AG09309 (cell line): ENCODE data around the gene DENND1A.

ENCODE experiments used
- DNase-seq: peaks from one replicate; pipeline ENCODE4 v3.0.0-alpha.2; 2010; ENCODE audit warnings: low read depth
- H3K4me3 ChIP-seq: 2 replicates; pipeline ENCODE4 v1.5.1; 2011; ENCODE audit warnings: mild to moderate bottlenecking, low read depth, low read length, moderate library complexity; ENCODE audit not compliant: control insufficient read depth
- TF ChIP-seq, protein P1 (sequence below): IDR thresholded peaks from 2 replicates; pipeline ENCODE4 v1.5.1; 2011; ENCODE audit warnings: mild to moderate bottlenecking, low read depth, low read length, inconsistent platforms; ENCODE audit not compliant: insufficient read depth, control insufficient read depth; ENCODE audit errors: missing control alignments

DENND1A gene

GRCh38 chr9:123607479-123607878 is 322.4 kb downstream of the DENND1A start:
- H3K4me3 ChIP-seq, result no peak overlapping the region

DNA sequence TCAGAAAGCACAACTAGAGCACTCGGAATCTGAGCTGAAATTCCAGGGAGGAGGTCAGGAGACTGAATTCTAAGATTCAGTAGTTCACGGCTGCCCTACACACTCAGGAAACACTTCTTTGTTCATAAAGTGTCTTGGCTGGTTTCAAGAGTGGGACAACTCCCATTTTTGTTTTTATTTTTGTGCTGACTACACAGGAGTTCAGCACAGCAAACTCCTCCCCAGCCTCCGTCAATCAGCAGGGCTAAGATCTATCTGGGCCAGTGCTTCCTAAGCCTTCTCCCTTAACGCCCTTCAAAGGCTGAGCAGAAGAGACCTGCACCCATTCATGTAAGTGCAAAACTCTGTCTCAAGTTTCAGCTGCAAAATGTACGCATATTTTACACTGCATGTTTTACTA is 323.8 kb downstream of the DENND1A start:
- TF ChIP-seq, protein P1, sequence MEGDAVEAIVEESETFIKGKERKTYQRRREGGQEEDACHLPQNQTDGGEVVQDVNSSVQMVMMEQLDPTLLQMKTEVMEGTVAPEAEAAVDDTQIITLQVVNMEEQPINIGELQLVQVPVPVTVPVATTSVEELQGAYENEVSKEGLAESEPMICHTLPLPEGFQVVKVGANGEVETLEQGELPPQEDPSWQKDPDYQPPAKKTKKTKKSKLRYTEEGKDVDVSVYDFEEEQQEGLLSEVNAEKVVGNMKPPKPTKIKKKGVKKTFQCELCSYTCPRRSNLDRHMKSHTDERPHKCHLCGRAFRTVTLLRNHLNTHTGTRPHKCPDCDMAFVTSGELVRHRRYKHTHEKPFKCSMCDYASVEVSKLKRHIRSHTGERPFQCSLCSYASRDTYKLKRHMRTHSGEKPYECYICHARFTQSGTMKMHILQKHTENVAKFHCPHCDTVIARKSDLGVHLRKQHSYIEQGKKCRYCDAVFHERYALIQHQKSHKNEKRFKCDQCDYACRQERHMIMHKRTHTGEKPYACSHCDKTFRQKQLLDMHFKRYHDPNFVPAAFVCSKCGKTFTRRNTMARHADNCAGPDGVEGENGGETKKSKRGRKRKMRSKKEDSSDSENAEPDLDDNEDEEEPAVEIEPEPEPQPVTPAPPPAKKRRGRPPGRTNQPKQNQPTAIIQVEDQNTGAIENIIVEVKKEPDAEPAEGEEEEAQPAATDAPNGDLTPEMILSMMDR, result no peak
- DNase-seq, result no peak
- H3K4me3 ChIP-seq, result no peak overlapping the region

More at GRCh38 chr9:123607479-123607878, 322.4 kb downstream of the DENND1A start:
- TF ChIP-seq, protein P1, result no peak
- DNase-seq, result no peak

- no peak overlapping the region for H3K4me3 ChIP-seq
- no peak for DNase-seq
- TF ChIP-seq, protein P1, result no peak
Measured at GRCh38 chr9:123605286-123605685, 324.6 kb downstream of the DENND1A start.

GRCh38 chr9:123604861-123605260 is 325.1 kb downstream of the DENND1A start:
- TF ChIP-seq, protein P1, result no peak
- no peak overlapping the region for H3K4me3 ChIP-seq
- DNase-seq, result no peak

DNA sequence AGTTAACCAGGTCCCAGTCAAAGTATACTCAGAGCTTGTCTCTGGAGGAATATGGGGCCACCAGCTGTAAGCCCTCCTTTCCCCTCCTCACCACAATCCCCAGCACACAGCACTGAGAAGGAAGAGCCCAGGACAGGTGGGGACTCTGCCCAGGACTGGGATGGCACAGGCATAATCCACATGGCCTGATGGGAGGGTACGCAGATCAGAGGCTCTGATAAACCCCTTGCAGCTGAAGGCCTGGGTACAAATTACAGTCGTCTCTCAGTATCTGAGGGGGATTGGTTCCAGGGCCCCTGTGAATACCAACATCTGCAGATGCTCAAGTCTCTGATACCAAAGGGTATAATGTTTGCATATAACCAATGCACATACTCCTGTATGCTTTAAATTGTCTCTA is 328.1 kb downstream of the DENND1A start:
- H3K4me3 ChIP-seq, result no peak overlapping the region
- TF ChIP-seq, protein P1, result no peak
- no peak for DNase-seq

DNA sequence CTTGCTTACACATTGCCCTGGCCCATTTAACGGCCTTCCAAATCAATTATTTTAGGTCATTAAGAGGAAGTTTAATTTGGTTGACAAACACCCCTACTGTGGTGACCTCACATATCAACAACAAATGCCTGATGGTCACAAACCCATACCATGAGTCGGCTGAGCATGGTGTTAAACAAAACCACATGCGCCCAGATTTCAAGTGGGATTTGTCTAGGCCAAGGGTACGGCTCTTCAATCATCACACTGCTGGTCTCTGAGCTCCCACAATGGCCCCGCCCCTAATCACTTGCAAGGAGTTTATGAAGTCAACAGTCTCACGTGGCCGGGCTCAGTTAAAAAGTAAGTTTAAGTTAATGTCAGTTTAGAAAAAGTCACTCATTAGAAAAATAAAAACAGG is 330.1 kb downstream of the DENND1A start:
- no peak overlapping the region for H3K4me3 ChIP-seq
- TF ChIP-seq, protein P1, result no peak
- no peak for DNase-seq
